Activated CD8-positive, alpha-beta memory T cell treated with anti-CD3 and anti-CD28 coated beads for 1 hour (primary cell): Measurements from ENCODE around the gene OR52B2.

Experiments
- DNase-seq, 2 donors: peaks; one replicate each; pipeline ENCODE4 v3.0.0-alpha.2; 2020; ENCODE audit warnings: low read depth in 1 of 2; ENCODE audit errors: extremely low read depth in 1 of 2

Gene OR52B2

DNA sequence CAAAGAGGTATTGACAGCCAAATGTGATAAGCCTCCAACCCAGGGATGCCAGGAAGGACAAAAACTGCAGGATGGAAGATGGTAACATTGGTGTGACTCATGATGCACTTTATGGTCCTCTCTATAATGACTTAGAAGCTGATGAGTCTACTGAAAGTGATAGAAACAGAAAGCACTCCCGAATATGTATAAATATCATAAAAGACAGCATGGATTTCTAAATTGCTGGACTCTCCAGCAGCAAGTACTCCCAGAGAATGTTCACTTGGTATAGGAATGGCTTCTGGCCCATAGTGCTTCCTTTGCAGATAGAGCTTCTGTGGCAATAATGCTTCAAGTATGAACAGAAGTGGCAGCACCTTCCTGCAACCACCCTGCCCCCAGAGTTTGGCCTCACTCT is at the start of gene OR52B2:
TSS of gene OR52B2 (minus strand) at position 101 of the 400 bp plus-strand sequence. CDS start at position 101, 0 bp downstream.
- DNase-seq: no peak

DNA sequence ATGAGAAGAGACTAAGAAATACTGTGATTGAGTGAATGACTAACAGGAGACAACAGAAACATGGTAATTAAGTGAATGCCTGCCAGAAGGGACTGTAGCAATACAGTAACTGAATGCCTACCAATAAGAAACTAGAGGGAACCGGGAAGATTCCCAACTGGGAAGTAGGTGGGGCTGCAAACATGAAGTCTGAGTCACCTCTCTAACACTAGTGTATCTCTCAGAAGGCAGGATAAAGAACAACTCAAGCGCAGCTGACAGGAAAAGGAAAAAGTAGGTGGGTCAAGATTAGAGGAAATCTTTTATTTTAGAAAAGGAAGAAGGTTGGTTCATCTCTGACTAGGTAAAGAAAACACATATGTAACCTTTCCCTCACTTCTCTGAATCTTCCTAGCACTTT is 49.2 kb upstream of the OR52B2 start:
- DNase-seq: no peak

DNA sequence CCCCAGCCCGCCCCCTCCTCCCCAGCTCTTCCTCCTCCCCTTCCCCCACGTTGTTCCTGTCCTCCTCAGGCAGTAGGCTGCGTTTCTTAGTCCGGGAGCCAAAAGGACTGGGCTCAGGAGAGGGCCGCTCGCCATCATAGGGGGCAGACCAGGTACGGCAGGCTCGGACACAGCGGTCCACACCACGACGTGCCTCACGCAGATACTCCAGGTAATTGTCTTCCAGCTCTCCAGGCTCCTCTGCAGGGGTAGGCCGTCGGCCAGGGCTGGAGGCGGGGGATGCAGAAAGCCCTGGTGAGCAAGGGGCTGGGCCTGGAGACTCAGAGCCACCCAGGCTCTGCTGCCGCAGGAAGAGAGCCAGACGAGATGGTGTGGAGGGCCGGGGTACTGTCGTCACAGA is 47.6 kb upstream of the OR52B2 start:
- no peak for DNase-seq

DNA sequence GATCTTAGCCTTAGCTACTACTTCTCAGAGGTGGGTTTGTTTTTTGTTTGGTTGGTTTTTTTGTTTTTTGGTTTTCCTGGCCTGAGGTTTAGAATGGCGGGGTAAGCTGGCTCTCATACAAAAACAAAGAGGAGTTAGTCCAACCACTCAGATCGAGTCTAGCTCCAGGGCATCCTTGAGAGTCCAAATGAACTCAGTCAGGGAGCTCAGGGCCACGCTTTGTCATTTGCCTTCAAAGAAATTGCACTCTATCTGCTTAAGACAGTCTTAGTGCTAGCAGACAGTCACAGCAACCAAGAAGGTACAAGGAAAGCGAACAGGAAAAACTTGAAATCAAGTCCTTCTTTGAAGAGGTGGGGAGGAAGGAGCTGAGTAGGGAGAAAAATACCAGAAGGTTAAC is 46.4 kb upstream of the OR52B2 start:
- DNase-seq: no peak

DNA sequence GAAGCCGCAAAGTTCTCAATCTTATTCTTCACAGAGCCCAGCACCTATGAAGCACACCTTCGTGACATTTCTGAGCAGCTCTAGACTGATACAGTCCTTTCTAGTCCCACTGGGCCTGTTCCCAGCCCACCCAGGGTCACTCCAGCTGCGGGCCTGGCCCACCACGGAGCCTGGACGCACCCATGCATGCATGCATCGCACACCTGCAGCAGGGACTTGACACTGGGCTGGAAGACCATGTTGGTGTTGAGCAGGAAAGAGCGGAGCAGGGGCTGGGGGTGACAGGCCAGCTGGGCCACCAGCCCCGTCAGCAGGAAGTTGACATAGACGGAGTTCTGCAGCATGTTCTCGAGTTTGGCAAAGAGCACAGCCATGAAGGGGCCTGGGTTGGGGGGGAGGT is 44.4 kb upstream of the OR52B2 start:
- DNase-seq: no peak

DNA sequence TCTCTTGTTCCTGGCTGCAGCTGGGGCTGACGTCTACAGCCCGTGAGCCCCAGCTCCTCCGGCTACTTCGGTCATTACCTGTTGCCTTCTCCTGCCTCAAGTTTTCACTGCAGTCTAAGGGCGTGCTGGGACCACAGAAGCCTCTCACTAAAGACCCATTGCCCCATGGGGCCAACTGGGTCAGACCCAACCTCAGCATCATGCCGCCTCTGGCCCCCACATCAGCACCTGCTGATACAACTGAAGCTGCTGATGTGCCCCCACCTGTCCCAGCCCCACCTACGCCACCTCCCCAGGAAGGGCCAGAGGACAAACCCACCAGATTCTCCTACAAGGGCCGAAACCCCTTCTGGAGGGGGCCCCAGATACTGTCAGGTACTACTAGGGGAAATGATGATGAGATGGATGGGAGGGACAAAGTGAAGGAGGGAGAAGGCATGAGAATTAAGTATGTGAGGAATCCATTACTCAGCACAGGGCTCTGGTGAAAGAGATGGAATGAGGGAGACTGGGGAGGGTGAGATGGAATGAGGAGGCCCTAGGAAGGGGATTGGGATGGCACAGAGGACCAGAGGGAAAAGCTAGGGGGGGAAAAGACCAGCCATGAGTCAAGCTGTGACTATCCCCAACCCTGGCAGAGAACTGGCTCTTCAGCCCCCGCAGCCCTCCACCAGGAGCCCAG is 40.3 kb upstream of the OR52B2 start:
- DNase-seq: no peak

DNA sequence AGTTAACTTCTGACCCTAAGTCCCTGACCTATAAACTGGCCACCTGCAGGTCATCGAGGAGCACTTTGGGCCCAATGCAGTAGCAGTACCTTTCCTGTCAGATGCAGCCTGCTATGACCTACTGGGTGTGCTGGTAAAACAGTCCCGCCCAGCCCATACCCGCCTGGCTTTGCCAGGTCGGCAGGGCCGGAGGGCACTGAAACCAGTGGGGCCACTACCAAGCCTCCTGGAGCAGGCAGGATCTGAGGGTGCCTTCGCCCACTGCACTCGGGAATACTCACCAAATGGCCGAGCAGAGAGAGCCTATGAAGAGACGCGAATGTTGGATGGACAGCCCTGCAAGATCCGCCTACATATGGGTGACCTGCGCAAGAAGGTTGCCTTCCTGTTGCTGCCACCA is 39.7 kb upstream of the OR52B2 start:
- no peak for DNase-seq

DNA sequence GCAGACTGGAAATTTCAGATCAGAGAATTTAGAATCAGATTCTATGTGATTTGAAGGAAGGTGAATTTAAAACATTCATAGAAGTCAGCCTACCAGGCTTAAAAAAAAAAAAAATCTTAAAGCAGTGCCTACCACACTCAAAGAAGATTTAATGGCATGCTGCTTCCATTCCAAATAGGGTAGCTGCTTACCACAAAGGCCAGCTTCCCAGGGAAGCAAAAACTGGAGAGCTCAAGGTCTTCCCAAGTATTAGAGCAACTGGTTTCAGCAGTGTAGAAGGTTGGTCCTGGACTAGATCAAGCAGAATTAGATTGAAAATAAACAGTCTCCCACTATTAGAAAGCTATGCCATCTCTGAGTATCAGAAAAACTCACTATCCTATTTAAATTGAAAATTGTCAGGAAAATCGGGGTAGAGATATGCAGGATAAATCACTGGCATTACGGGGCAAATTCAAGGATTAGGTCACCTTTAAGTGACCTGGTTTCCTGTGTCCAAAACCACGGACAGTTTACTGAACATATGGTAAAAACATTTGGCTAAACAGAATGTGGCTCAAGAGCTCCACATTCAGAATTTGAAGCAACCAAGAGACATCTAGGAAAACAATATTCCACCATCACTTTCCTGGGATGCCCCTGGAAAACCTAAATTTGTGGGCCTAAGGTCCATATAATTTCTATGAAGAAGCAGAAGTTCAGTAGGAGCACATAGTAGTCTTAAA is 36.5 kb upstream of the OR52B2 start:
- DNase-seq: no peak

DNA sequence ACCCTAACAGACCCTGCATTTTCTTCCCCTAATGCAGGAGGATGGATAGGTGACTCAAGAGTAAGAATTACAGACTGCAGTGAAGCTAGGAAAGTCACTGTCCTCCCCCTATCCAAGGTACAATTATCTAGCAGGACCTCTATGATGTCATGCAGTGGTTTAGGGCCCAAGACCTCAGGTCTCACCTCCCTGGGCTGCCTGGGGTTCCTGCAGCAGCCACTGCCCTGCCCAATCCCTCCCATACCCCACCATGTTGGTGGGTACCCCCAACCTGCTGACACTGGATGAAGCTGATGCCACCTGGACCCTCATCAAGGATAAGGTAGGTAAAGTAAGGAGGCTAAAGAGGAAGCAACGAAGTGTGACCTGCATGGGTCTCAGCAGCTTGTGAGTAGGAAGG is 35.2 kb upstream of the OR52B2 start, which contains the start of gene C11orf42:
TSS of gene C11orf42 (plus strand) at position 192 of the 400 bp plus-strand sequence. CDS start at position 251, 59 bp downstream.
- no peak for DNase-seq

DNA sequence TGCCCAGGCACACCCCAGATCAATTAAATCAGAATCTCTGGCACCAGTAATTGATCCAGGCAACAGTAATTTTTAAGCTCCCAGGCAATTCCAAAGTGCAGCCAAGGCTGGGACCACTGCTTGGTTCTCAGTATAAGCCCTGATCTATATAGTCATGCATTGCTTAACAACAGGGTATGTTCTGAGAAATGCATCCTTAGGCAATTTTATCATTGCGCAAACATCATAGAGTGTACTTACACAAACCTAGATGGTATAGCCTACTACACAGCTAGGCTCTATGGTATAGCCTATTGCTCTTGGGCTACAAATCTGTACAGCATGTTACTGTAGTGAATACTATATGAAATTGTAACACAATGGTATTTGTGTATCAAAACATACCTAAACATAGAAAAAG is 34.6 kb upstream of the OR52B2 start:
- no peak for DNase-seq

DNA sequence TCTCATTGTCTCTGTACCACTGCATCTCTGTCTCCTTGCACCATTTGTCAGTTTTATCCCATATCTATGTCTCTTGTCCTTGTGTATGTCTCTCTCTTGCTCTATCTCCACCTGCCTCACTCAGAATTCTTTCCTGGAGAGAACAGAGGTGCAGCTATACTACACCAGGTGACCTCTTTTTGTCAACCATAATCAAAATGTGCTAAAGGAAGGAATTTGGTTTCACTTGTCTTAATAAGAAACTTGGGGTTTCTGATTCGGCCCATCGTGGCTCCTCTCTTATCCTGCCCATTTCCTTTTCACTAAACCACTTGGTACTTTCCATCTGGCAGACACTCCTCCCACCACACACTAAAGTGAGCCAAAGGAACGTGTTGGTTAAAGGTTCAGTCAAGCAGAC is 33.2 kb upstream of the OR52B2 start:
- DNase-seq: no peak

DNA sequence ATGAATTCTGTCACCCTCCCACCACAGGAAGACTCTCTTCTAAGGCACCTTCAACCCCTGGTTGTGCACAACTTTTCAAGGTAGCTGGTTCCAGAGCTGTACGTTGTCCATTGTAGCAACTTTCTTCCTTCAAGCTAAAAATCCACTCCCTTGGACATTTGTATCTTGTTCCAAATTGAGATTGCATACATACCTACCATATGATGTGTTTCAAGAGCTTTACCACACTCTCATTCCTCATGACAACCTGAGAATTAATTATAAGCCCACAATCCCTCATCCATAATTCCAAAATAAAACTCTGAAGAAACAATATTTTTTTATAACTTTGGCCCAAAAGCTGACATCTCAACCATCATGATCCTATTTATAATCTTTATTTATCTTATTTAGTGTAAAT is 31.9 kb upstream of the OR52B2 start:
- no peak for DNase-seq

DNA sequence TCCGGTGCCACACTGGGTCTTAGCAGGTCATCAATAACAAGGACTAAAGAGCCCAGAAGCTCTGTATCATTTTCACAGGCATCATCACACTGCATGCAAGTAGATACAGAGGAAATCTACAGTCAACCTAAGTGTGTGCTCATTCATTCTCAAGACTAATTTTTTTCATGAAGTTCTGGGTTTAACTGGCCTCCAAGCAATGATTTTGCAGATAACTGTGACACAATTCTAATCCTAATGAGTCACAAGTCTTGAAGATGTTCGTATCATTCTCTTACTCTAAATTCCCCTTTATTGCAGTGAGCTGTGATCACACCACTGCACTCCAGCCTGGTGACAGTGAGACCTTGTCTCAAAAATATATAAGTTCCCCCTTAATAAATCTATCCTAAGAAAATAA is 31.4 kb upstream of the OR52B2 start:
- DNase-seq: no peak

DNA sequence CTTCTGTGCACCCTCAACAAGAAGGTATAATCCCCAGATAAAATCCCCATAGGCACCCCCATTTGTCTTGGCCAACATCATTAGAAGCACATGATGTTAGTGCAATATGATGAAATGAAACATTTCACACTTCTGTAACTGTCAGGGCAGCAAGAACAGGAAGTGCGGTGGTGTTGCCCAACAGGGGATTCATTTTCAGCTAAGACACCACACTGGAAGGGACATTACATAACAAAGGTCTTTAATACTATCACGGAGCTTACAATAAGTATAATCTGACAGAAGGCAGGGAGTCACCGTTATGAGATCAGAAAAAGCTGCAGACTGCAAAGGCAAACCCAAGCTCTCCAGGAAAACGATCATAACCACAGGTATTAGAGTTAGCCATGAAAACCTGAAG is 30.8 kb upstream of the OR52B2 start:
- no peak for DNase-seq

DNA sequence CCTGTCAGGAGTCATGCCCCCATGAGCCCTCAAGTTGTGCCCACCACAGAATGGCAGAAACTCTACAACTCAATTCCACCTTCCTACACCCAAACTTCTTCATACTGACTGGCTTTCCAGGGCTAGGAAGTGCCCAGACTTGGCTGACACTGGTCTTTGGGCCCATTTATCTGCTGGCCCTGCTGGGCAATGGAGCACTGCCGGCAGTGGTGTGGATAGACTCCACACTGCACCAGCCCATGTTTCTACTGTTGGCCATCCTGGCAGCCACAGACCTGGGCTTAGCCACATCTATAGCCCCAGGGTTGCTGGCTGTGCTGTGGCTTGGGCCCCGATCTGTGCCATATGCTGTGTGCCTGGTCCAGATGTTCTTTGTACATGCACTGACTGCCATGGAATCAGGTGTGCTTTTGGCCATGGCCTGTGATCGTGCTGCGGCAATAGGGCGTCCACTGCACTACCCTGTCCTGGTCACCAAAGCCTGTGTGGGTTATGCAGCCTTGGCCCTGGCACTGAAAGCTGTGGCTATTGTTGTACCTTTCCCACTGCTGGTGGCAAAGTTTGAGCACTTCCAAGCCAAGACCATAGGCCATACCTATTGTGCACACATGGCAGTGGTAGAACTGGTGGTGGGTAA is 29.2 kb upstream of the OR52B2 start, which contains the start of gene OR52W1:
TSS of gene OR52W1 (plus strand) at position 51 of the 637 bp plus-strand sequence. CDS start at position 51, 0 bp downstream.
- no peak for DNase-seq

DNA sequence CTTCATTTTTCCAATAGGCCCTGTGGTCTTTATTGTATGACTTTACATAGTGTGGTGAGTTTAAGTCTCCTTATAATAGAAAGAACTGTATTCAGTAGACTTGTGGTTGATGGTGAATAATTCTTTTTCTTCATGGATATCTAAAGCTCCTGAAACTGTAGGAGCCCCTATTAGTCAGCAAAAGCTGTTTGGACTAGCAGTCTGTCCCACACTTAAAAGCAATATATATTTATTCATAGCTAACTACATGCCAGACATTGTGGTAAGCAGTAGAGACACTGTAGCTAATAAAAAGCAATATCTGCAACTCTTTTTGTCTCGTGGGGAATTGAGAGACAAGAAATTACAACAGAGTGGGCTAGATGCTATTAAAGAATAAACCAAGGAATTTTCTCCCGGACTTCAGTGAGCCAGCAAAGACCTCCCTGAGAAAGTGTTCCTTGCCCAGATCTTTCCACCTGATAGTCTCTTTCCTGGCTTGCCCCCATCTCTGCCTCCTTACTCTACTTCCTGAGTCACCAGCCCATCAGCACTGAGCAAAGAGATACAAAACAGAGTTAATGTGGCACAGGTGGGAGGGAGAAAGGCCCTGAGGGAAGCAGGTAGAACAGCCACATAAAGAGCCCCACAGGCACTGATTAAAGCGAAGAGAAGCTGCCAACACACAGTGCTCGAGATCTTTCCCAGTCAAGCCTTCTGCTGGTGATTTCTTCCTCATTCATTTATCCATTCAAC is 27.5 kb upstream of the OR52B2 start:
- DNase-seq: no peak

DNA sequence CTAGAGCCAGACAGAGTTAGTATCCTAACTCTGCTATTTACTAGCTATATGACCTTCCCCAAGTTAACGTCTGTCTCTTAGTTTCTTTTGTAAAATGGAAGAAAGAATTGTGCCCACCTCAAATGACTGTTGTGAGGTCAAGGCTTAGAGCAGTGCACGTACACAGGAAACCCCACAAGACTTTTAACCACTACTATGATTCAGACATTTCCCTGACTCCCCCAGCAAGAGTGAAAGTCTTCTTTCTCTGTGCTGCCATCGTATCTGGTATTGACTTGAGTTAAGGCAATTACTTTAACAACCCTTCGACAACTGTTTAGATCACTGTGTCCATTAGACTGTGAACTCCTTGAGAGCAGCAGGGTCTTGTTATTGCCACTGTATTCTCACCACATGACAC is 26.3 kb upstream of the OR52B2 start:
- no peak for DNase-seq

DNA sequence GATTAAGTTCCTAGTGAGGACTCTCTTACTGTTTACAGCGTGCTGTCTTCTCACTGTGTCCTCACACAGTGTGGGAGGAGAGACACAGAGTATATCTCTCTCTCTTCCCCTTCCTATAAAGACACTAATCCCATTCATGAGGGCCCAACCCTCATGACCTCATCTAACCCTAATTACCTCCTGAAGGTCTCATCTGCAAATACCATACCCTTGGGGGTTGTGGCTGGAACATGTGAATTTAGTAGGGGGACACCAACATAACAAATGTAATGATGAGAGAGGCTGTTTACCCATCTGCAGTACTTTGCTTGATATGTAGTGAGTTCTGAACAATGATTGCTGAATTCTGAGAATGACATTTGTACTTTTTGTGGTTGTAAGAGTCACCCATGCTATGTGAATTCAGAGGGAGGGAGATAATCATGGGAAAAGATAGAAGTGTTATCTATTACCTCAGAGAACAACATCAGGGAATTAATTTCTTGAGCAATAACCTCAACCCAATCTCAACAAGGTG is 24.0 kb upstream of the OR52B2 start:
- DNase-seq: no peak

DNA sequence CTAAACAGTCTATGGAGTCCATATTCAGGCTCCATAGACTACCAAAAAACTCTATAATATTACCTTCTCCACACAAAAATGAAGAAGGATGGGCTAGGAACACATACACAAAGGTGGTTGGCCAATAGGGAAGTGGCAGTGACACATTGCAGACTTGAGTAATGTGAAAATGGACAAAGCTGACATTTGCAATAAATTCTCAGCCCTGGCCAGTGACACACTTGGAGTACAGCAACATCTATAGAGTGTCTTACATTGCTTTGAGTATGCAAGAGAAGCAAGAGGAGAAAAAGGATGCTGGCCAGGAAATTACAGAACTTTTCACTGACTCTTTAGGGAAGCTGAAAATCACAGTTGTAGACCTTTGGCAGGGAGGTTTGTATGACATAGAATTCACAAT is 21.6 kb upstream of the OR52B2 start:
- no peak for DNase-seq

DNA sequence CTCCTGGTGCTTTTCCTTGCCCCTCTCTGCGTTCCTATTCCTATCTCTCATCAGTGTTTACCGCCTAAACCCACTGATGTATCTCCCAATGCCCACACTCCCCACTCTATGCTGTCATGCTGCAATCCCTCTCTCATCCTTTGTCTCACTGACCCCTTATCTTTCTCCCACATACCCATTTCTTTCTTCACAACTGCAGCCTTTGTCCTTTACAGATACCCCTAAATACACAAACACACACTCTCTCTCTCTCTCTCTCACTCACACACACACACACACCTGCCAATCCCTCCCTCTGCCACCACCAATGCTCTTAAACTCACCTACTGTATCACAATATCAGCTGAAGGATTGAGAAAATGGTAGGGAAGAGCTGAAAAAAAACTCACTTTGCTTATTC is 5.3 kb upstream of the OR52B2 start:
- no peak for DNase-seq
